ENCODE measurements around the gene DTNA.
"Not testable (repeated sequence)": the region's sequence is repeated elsewhere in the genome, so short reads cannot be mapped to it uniquely, and the experiment has no call there.

DTNA gene

DNA sequence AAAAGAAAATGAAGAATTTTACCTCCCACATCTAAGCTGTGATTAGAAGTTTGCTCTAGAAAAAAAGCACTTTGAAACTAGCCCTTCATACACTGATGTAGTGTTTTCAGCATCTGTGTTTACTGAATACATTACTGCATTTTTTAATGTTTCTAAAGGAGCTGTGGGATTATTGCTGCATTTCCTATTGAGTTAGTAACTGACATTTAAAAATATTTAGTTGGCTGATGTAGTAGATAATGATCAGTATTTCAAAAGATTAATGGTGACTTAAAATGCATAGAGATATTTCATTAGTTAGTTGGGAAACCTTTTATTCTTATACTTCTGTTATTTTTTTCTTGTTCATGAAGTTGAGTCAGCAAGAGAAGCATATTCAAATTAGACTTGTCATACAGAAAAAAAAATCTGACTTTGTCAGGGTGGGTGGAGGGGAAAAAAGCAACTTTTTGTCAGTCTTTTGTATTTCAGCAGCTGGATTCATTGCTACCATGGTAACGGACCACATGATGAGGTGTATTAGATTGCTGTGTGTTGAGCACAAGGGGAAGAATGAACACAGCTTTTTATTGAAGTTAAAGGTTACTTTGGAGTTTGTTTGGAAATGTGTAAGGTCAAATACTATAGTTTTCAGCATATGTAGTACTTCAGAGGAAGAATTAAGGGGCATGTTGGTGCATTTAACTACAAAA, at the start of gene DTNA:
TSS of gene DTNA (plus strand) at position 549 of the 692 bp plus-strand sequence. CDS start 45,679 bp downstream, outside the sequence.
- TF ChIP-seq CTCF (IDR thresholded peaks at IDR 0.05; ENCODE audit: low read depth, low read length, missing control alignments): no peak
- Histone ChIP-seq H3K27me3 (replicated peaks) (no peaks in the 10 kb centered on the region), H3K36me3 (replicated peaks) (no peaks in the 10 kb centered on the region), H3K27ac (peak within 1 kb of the TSS; percentile 84), H3K4me3 (ENCODE audit: low read depth, low read length) (peak within 1 kb of the TSS; percentile 35)
- in situ Hi-C loops (cut with HindIII; ENCODE audit: low pct_ligation_motif_present, low sequenced_read_pairs): no loop called here
- DNase-seq: peak; percentile 96

GRCh38 chr18:34660572-34660971, 49.5 kb upstream of the DTNA start:
- no peak for DNase-seq
- Histone ChIP-seq H3K27ac (no peak overlapping the region), H3K4me3 (ENCODE audit: low read depth, low read length) (no peak overlapping the region), H3K27me3 (replicated peaks) (no peaks in the 10 kb centered on the region), H3K36me3 (replicated peaks) (no peaks in the 10 kb centered on the region)
- TF ChIP-seq CTCF (IDR thresholded peaks at IDR 0.05; ENCODE audit: low read depth, low read length, missing control alignments): no peak
- in situ Hi-C loops (cut with HindIII; ENCODE audit: low pct_ligation_motif_present, low sequenced_read_pairs): no loop called here

- TF ChIP-seq CTCF (IDR thresholded peaks at IDR 0.05; ENCODE audit: low read depth, low read length, missing control alignments): peak; percentile 80
- peak; percentile 46 for DNase-seq
- Histone ChIP-seq H3K4me3 (ENCODE audit: low read depth, low read length) (no peak overlapping the region), H3K27me3 (replicated peaks) (no peaks in the 10 kb centered on the region), H3K27ac (no peak overlapping the region), H3K36me3 (replicated peaks) (no peaks in the 10 kb centered on the region)
- in situ Hi-C loops (cut with HindIII; ENCODE audit: low pct_ligation_motif_present, low sequenced_read_pairs): no loop called here
These were observed 48.5 kb upstream of the DTNA start for GRCh38 chr18:34661464-34662087.

- Histone ChIP-seq H3K4me3 (ENCODE audit: low read depth, low read length) (no peak overlapping the region), H3K27me3 (replicated peaks) (no peaks in the 10 kb centered on the region), H3K36me3 (replicated peaks) (no peaks in the 10 kb centered on the region), H3K27ac (no peak overlapping the region)
- TF ChIP-seq CTCF (IDR thresholded peaks at IDR 0.05; ENCODE audit: low read depth, low read length, missing control alignments): no peak
- in situ Hi-C loops (cut with HindIII; ENCODE audit: low pct_ligation_motif_present, low sequenced_read_pairs): no loop called here
- DNase-seq: no peak
These were observed 33.1 kb upstream of the DTNA start for GRCh38 chr18:34676816-34677574.

DNA sequence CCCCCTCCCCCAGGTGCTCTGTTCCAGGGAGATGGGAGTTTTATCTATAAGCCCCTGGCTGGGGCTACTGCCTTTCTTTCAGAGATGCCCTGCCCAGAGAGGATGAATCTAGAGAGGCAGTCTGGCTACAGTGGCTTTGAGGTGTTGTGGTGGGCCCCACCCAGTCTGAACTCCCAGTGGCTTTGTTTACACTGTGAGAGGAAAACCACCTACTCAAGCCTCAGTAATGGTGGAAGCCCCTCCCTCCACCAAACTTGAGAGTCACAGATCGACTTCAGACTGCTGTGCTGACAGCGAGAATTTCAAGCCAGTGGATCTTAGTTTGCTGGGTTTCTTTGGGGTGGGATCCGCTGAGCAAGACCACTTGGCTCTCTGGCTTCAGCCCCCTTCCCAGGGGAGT, 20.3 kb upstream of the DTNA start:
- H3K4me3 ChIP-seq (ENCODE audit: low read depth, low read length); H3K36me3 ChIP-seq (replicated peaks); H3K27me3 ChIP-seq (replicated peaks); DNase-seq; in situ Hi-C loops (cut with HindIII; ENCODE audit: low pct_ligation_motif_present, low sequenced_read_pairs); H3K27ac ChIP-seq: not testable (repeated sequence)

DNA sequence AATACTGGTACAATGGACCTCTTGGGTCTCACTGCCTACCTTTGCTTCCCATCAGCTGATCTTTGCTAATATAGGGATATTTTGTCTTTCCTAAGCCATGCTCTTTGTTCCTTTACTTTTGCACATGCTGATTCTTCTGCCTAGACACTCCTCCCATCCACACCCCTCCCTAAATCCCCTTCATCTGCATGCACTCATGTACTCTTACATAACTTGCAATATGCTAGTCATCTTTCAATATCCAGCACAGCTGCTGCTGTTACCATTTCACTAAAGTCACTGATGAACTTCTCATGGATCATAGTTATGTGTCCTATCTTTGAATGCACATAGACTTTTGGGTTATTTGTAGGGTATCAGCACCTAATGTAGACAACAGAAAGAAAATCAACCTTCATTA, 18.5 kb upstream of the DTNA start:
- Histone ChIP-seq H3K4me3 (ENCODE audit: low read depth, low read length) (no peak overlapping the region), H3K27ac (no peak overlapping the region), H3K27me3 (replicated peaks) (no peaks in the 10 kb centered on the region), H3K36me3 (replicated peaks) (no peaks in the 10 kb centered on the region)
- no peak for DNase-seq
- in situ Hi-C loops (cut with HindIII; ENCODE audit: low pct_ligation_motif_present, low sequenced_read_pairs): no loop called here
- no peak for TF ChIP-seq CTCF (IDR thresholded peaks at IDR 0.05; ENCODE audit: low read depth, low read length, missing control alignments)
